ENCODE data around the gene B3GALT4. TPM values are rescaled to one million over a fixed set of nuclear protein-coding genes. Genes with fewer than 3 reads are reported as not detected.

The B3GALT4 gene
- total and polyA plus RNA-seq, 2 of the 13 experiments (the other 11 are each of a cell fraction or from before 2014, with no cell fraction given), result 0.04 to 0.27 TPM

DNA sequence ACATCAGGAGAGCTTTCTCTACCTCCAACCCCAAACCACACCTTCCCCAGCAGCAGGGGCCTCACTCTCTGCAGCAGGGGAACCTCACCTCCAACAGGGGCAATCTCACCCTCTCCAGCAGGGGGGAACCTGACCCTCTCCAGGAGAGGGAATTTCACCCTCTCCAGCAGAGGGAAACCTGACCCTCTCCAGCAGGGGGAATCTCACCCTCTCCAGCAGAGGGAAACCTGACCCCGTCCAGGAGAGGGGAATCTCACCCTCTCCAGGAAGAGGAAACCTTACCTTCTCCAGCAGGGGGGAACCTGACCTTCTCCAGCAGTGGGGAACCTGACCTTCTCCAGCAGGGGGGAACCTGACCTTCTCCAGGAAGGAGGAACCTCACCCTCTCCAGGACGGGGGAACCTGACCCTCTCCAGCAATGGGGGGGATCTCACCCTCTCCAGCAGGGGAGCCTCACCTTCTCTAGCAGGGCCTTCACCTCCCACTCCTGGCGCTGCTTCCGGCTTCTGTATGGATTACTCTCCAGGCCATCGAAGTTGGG, 3.1 kb downstream of the B3GALT4 start (continued):
- TF ChIP-seq, protein P1, sequence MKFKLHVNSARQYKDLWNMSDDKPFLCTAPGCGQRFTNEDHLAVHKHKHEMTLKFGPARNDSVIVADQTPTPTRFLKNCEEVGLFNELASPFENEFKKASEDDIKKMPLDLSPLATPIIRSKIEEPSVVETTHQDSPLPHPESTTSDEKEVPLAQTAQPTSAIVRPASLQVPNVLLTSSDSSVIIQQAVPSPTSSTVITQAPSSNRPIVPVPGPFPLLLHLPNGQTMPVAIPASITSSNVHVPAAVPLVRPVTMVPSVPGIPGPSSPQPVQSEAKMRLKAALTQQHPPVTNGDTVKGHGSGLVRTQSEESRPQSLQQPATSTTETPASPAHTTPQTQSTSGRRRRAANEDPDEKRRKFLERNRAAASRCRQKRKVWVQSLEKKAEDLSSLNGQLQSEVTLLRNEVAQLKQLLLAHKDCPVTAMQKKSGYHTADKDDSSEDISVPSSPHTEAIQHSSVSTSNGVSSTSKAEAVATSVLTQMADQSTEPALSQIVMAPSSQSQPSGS (CRISPR knock-in tag; IDR thresholded peaks at IDR 0.05), result peak; percentile 66; the same call in 1 of the 2 replicates
- TF ChIP-seq NBN (conservative IDR thresholded peaks at IDR 0.05) (no peak), ETV6 (CRISPR knock-in tag; conservative IDR thresholded peaks at IDR 0.05) (no peak), RCOR2 (CRISPR knock-in tag; IDR thresholded peaks at IDR 0.05) (no peak), ZNF713 (CRISPR knock-in tag; IDR thresholded peaks at IDR 0.05) (no peak), ZIK1 (CRISPR knock-in tag; IDR thresholded peaks at IDR 0.05; ENCODE audit: borderline replicate concordance, low read depth) (no peak), RARA (CRISPR knock-in tag; IDR thresholded peaks at IDR 0.05) (no peak), ZBTB38 (CRISPR knock-in tag; IDR thresholded peaks at IDR 0.05) (no peak), NR2F1 (CRISPR knock-in tag; IDR thresholded peaks at IDR 0.05) (no peak), ETV5 (CRISPR knock-in tag; IDR thresholded peaks at IDR 0.05; ENCODE audit: borderline replicate concordance) (peak; percentile 31; the same call in 1 of the 2 replicates), GABPB1 (CRISPR knock-in tag; IDR thresholded peaks at IDR 0.05) (peak; percentile 13; the same call in 1 of the 2 replicates), SSRP1 (CRISPR knock-in tag; IDR thresholded peaks at IDR 0.05) (peak; percentile 89; the same call in 1 of the 2 replicates), SAFB2 (CRISPR knock-in tag; IDR thresholded peaks at IDR 0.05; ENCODE audit: borderline replicate concordance, low read depth) (peak; percentile 42; the same call in 1 of the 2 replicates), ZNF333 (CRISPR knock-in tag; IDR thresholded peaks at IDR 0.05; ENCODE audit: borderline replicate concordance) (no peak), SAP130 (CRISPR knock-in tag; IDR thresholded peaks at IDR 0.05; ENCODE audit: low read depth) (peak; percentile 76), PRDM10 (CRISPR knock-in tag; IDR thresholded peaks at IDR 0.05; ENCODE audit: low read depth) (peak; percentile 84; the same call in 1 of the 2 replicates), ZFAT (CRISPR knock-in tag; conservative IDR thresholded peaks at IDR 0.05) (no peak), POLR2AphosphoS5 (IDR thresholded peaks at IDR 0.05; ENCODE audit: low read depth, low read length) (no peak), MAFK (conservative IDR thresholded peaks at IDR 0.05 in 1 of 2, IDR thresholded peaks at IDR 0.05 in 1 of 2; ENCODE audit: low read length in 2 of 2) (no peak), ZNF788 (CRISPR knock-in tag; IDR thresholded peaks at IDR 0.05; ENCODE audit: borderline replicate concordance) (no peak), ARNTL (CRISPR knock-in tag; IDR thresholded peaks at IDR 0.05) (no peak), SMARCC2 (IDR thresholded peaks at IDR 0.05) (no peak), YEATS2 (CRISPR knock-in tag; IDR thresholded peaks at IDR 0.05; ENCODE audit: borderline replicate concordance) (peak; percentile 46; the same call in 1 of the 2 replicates), SIX1 (CRISPR knock-in tag; IDR thresholded peaks at IDR 0.05; ENCODE audit: borderline replicate concordance) (peak; percentile 92), NFYC (CRISPR knock-in tag; IDR thresholded peaks at IDR 0.05) (peak; percentile 23; the same call in 1 of the 2 replicates)
